Measurements from ENCODE around the gene MUC2.
"Not testable (repeated sequence)": the region's sequence is repeated elsewhere in the genome, so short reads cannot be mapped to it uniquely, and the experiment has no call there.

Gene MUC2

GRCh38 chr11:1107316-1108245 is 32.9 kb downstream of the MUC2 start:
- H3K27ac Mint-ChIP-seq: no peak overlapping the region
- no peaks in the 10 kb centered on the region for H3K36me3 Mint-ChIP-seq (ENCODE audit: low read depth)
- H3K9me3 Mint-ChIP-seq: no peaks in the 10 kb centered on the region
- DNase-seq: no peak
- no peak overlapping the region for H3K4me3 Mint-ChIP-seq
- H3K27me3 Mint-ChIP-seq: no peaks in the 10 kb centered on the region
- no peaks in the 10 kb centered on the region for H3K4me1 Mint-ChIP-seq
- ATAC-seq: no peak

GRCh38 chr11:1108246-1108900 is 33.7 kb downstream of the MUC2 start:
- H3K27ac Mint-ChIP-seq: no peak overlapping the region
- ATAC-seq: no peak
- no peaks in the 10 kb centered on the region for H3K36me3 Mint-ChIP-seq (ENCODE audit: low read depth)
- H3K4me1 Mint-ChIP-seq: no peaks in the 10 kb centered on the region
- no peak overlapping the region for H3K4me3 Mint-ChIP-seq
- H3K9me3 Mint-ChIP-seq: no peaks in the 10 kb centered on the region
- DNase-seq: no peak
- no peaks in the 10 kb centered on the region for H3K27me3 Mint-ChIP-seq

GRCh38 chr11:1109101-1109917 is 34.6 kb downstream of the MUC2 start:
- DNase-seq (no peak), ATAC-seq (no peak)
- Mint-ChIP-seq H3K27me3 (no peaks in the 10 kb centered on the region), H3K36me3 (ENCODE audit: low read depth) (no peaks in the 10 kb centered on the region), H3K9me3 (no peaks in the 10 kb centered on the region), H3K27ac (no peak overlapping the region), H3K4me3 (no peak overlapping the region), H3K4me1 (no peaks in the 10 kb centered on the region)

- no peaks in the 10 kb centered on the region for H3K4me1 Mint-ChIP-seq
- H3K27ac Mint-ChIP-seq: no peak overlapping the region
- no peaks in the 10 kb centered on the region for H3K27me3 Mint-ChIP-seq
- no peak for DNase-seq
- no peak for ATAC-seq
- no peak overlapping the region for H3K4me3 Mint-ChIP-seq
- H3K36me3 Mint-ChIP-seq (ENCODE audit: low read depth): no peaks in the 10 kb centered on the region
- no peaks in the 10 kb centered on the region for H3K9me3 Mint-ChIP-seq
Observed at GRCh38 chr11:1109918-1110705, 35.4 kb downstream of the MUC2 start.

GRCh38 chr11:1111545-1112212 is 37.0 kb downstream of the MUC2 start:
- DNase-seq: no peak
- Mint-ChIP-seq H3K4me1 (peaks cover 1% of the 10 kb centered on the region), H3K27me3 (no peaks in the 10 kb centered on the region), H3K4me3 (no peak overlapping the region), H3K9me3 (no peaks in the 10 kb centered on the region), H3K36me3 (ENCODE audit: low read depth) (no peaks in the 10 kb centered on the region), H3K27ac (no peak overlapping the region)
- ATAC-seq: no peak

GRCh38 chr11:1112351-1113191 is 37.9 kb downstream of the MUC2 start:
- H3K27me3 Mint-ChIP-seq: no peaks in the 10 kb centered on the region
- DNase-seq (no peak), ATAC-seq (no peak)
- H3K4me3 Mint-ChIP-seq: no peak overlapping the region
- H3K27ac Mint-ChIP-seq: no peak overlapping the region
- H3K4me1 Mint-ChIP-seq: peaks cover 1% of the 10 kb centered on the region
- H3K36me3 Mint-ChIP-seq (ENCODE audit: low read depth): no peaks in the 10 kb centered on the region
- H3K9me3 Mint-ChIP-seq: no peaks in the 10 kb centered on the region

- DNase-seq: no peak
- no peaks in the 10 kb centered on the region for H3K36me3 Mint-ChIP-seq (ENCODE audit: low read depth)
Observed at GRCh38 chr11:1113405-1114201, 38.9 kb downstream of the MUC2 start.

GRCh38 chr11:1115292-1115691 is 40.6 kb downstream of the MUC2 start:
- H3K36me3 Mint-ChIP-seq (ENCODE audit: low read depth); ATAC-seq; DNase-seq; H3K27me3 Mint-ChIP-seq; H3K4me1 Mint-ChIP-seq; H3K4me3 Mint-ChIP-seq; H3K27ac Mint-ChIP-seq; H3K9me3 Mint-ChIP-seq: not testable (repeated sequence)

More at GRCh38 chr11:1113405-1114201, 38.9 kb downstream of the MUC2 start:
- Mint-ChIP-seq H3K4me1 (peaks cover 1% of the 10 kb centered on the region), H3K27ac (no peak overlapping the region), H3K4me3 (no peak overlapping the region), H3K9me3 (no peaks in the 10 kb centered on the region), H3K27me3 (no peaks in the 10 kb centered on the region)
- no peak for ATAC-seq

GRCh38 chr11:1116104-1116503 is 41.4 kb downstream of the MUC2 start:
- Mint-ChIP-seq H3K27ac (no peak overlapping the region), H3K4me1 (peaks cover 1% of the 10 kb centered on the region), H3K36me3 (ENCODE audit: low read depth) (no peaks in the 10 kb centered on the region), H3K9me3 (no peaks in the 10 kb centered on the region), H3K4me3 (no peak overlapping the region), H3K27me3 (no peaks in the 10 kb centered on the region)
- no peak for DNase-seq
- no peak for ATAC-seq

GRCh38 chr11:1116666-1117390 is 42.2 kb downstream of the MUC2 start:
- no peaks in the 10 kb centered on the region for H3K27me3 Mint-ChIP-seq
- no peak for DNase-seq
- no peaks in the 10 kb centered on the region for H3K9me3 Mint-ChIP-seq
- ATAC-seq: no peak
- H3K4me1 Mint-ChIP-seq: peaks cover 1% of the 10 kb centered on the region
- H3K4me3 Mint-ChIP-seq: no peak overlapping the region
- no peak overlapping the region for H3K27ac Mint-ChIP-seq
- no peaks in the 10 kb centered on the region for H3K36me3 Mint-ChIP-seq (ENCODE audit: low read depth)

GRCh38 chr11:1117992-1118391 is 43.3 kb downstream of the MUC2 start:
- Mint-ChIP-seq H3K4me1 (peaks cover 1% of the 10 kb centered on the region), H3K36me3 (ENCODE audit: low read depth) (no peaks in the 10 kb centered on the region), H3K27ac (no peak overlapping the region), H3K27me3 (peaks cover 2% of the 10 kb centered on the region), H3K9me3 (no peaks in the 10 kb centered on the region), H3K4me3 (no peak overlapping the region)
- no peak for DNase-seq
- ATAC-seq: no peak
